Ishikawa (cell line): Measurements from ENCODE around the gene ARHGAP26.

ENCODE experiments used
- CEBPB ChIP-seq: IDR thresholded peaks from 2 replicates; pipeline ENCODE4 v1.6.1; 2012
- CREB1 ChIP-seq: IDR thresholded peaks from 2 replicates; pipeline ENCODE4 v1.6.1; 2012; ENCODE audit warnings: low read depth
- EGR1 ChIP-seq: IDR thresholded peaks from 2 replicates; pipeline ENCODE4 v1.6.1; 2012
- EP300 ChIP-seq: IDR thresholded peaks from 2 replicates; pipeline ENCODE4 v1.6.1; 2012; ENCODE audit warnings: borderline replicate concordance
- NFIC ChIP-seq: IDR thresholded peaks from 2 replicates; pipeline ENCODE4 v1.6.1; 2012
- RAD21 ChIP-seq: IDR thresholded peaks from 2 replicates; pipeline ENCODE4 v1.6.1; 2012; ENCODE audit warnings: low read depth
- REST ChIP-seq: IDR thresholded peaks from 2 replicates; pipeline ENCODE4 v1.6.1; 2012; ENCODE audit warnings: low read depth, mild to moderate bottlenecking
- TCF12 ChIP-seq: IDR thresholded peaks from 2 replicates; pipeline ENCODE4 v1.6.1; 2012; ENCODE audit warnings: low read depth
- TEAD4 ChIP-seq: IDR thresholded peaks from 2 replicates; pipeline ENCODE4 v1.6.1; 2012
- YY1 ChIP-seq: IDR thresholded peaks from 2 replicates; pipeline ENCODE4 v1.6.1; 2012; ENCODE audit warnings: low read depth
- ZBTB7A ChIP-seq: IDR thresholded peaks from 2 replicates; pipeline ENCODE4 v1.6.1; 2012; ENCODE audit warnings: low read depth
- TF ChIP-seq, protein P1 (sequence below): IDR thresholded peaks from 2 replicates; pipeline ENCODE4 v1.6.1; 2012

GRCh38 chr5:142792865-142793232 is 22.7 kb downstream of the ARHGAP26 start:
- TF ChIP-seq YY1 (no peak), CREB1 (no peak), CEBPB (no peak), TEAD4 (no peak), REST (no peak), EP300 (no peak), RAD21 (no peak), TCF12 (no peak), ZBTB7A (no peak), EGR1 (no peak), NFIC (no peak)
- TF ChIP-seq, protein P1, sequence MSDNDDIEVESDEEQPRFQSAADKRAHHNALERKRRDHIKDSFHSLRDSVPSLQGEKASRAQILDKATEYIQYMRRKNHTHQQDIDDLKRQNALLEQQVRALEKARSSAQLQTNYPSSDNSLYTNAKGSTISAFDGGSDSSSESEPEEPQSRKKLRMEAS, result no peak
